Breast epithelium (tissue), 4 donors: Measurements from ENCODE around the gene WNT6. TPM values are rescaled to one million over a fixed set of nuclear protein-coding genes. Genes with fewer than 3 reads are reported as not detected.

Source experiments
- DNase-seq, 2 donors: peaks; one replicate each; pipeline ENCODE4 v3.0.0-alpha.2; 2019; ENCODE audit warnings: low spot score in 2 of 2
- H3K27ac ChIP-seq, 2 donors: fragments of 200-600 bp; sonication (generic) in 1 of 2; one replicate each; pipeline ENCODE4 v1.5.1; 2016 to 2019; ENCODE audit warnings: mild to moderate bottlenecking in 1 of 2
- H3K27me3 ChIP-seq, 2 donors: fragments of 200-600 bp; sonication (generic) in 1 of 2; one replicate each; pipeline versions ENCODE4 v1.5.1 to v1.6.0; 2017 to 2019; ENCODE audit warnings: control low read depth in 1 of 2, mild to moderate bottlenecking in 1 of 2
- H3K36me3 ChIP-seq: fragments of 200-600 bp; one replicate; pipeline ENCODE4 v1.5.1; 2019
- H3K4me1 ChIP-seq, 2 donors: fragments of 200-600 bp; sonication (generic); one replicate each; pipeline ENCODE4 v1.5.1; 2016 to 2019; ENCODE audit warnings: control low read depth in 1 of 2
- H3K4me3 ChIP-seq, 3 donors: fragments of 200-600 bp; sonication (generic); 1 replicate in 2 of 3; 2 replicates in 1 of 3; pipeline ENCODE4 v1.5.1; 2016 to 2019; ENCODE audit warnings: mild to moderate bottlenecking in 3 of 3, moderate library complexity in 2 of 3
- H3K9me3 ChIP-seq, 2 donors: fragments of 200-600 bp; sonication (generic) in 1 of 2; one replicate each; pipeline ENCODE4 v1.5.1; 2016 to 2019; ENCODE audit warnings: control low read depth in 1 of 2
- CTCF ChIP-seq, 3 donors: fragments of 450-650 bp; IDR thresholded peaks; one replicate each; pipeline ENCODE4 v1.5.1; 2016 to 2017; ENCODE audit warnings: antibody characterized with exemption in 3 of 3, mild to moderate bottlenecking in 3 of 3, moderate library complexity in 3 of 3
- POLR2A ChIP-seq: fragments of 450-650 bp; IDR thresholded peaks from one replicate; pipeline ENCODE4 v1.6.1; 2016; ENCODE audit warnings: antibody characterized with exemption, mild to moderate bottlenecking, moderate library complexity
- POLR2AphosphoS5 ChIP-seq, 3 donors: sonication (generic); formaldehyde crosslinking; IDR thresholded peaks; one replicate each; pipeline ENCODE4 v1.6.1; 2017; ENCODE audit warnings: antibody characterized with exemption in 3 of 3
- intact Hi-C: fragments of 100-400 bp; cut with DNase I; formaldehyde crosslinking; loops from one replicate; pipeline ENCODE4 v1.15.1; 2023; ENCODE audit warnings: low total_unique reads
- total RNA-seq, 3 donors: library from RNA; depleted of rRNA; stranded (reverse); fragments of >200 nt; gene quantifications; one replicate each; pipeline ENCODE4 v1.1.0, GENCODE V29; 2016

The WNT6 gene
- total RNA-seq, 3 donors from 2014 or later = 0.48 to 3.3 (median 1.3) TPM

GRCh38 chr2:218881744-218882460 is 22.3 kb downstream of the WNT6 start:
- intact Hi-C loops = no loop called here
- Histone ChIP-seq H3K4me1 (peaks cover 0 to 4% of the 10 kb centered on the region in 2 donors), H3K9me3 (no peaks in the 10 kb centered on the region), H3K4me3 (no peak overlapping the region), H3K36me3 (no peaks in the 10 kb centered on the region), H3K27me3 (peaks cover 0 to 38% of the 10 kb centered on the region in 2 donors), H3K27ac (no peak overlapping the region)
- no peak for DNase-seq
- TF ChIP-seq CTCF (IDR thresholded peaks at IDR 0.05) (no peak), POLR2A (no peak)

DNA sequence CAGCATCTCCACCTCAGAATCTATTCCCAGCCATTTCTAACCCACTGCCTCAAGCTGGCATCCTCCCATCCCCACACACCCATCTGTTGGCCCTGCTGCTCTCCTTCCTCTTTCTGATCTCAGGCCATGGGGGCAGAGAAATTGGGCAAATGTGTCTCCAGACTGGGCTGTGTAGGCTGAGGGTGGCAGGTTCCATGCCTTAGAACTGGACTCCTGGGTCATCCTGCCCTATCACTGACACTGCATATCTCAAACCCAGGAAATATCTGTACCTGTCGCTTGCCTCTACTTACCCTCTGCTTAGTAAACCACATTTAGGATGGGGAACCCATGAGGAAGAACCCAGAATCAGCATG is 22.8 kb downstream of the WNT6 start:
- no peak overlapping the region for H3K4me3 ChIP-seq
- no peak for DNase-seq
- H3K9me3 ChIP-seq = no peaks in the 10 kb centered on the region
- TF ChIP-seq POLR2A (no peak), CTCF (IDR thresholded peaks at IDR 0.05) (no peak), POLR2AphosphoS5 (IDR thresholded peaks at IDR 0.05) (no peak)
- H3K4me1 ChIP-seq = peaks cover 0 to 4% of the 10 kb centered on the region in 2 donors
- H3K27ac ChIP-seq = no peak overlapping the region
- intact Hi-C loops = no loop called here
- H3K36me3 ChIP-seq = no peaks in the 10 kb centered on the region
- peaks cover 0 to 34% of the 10 kb centered on the region in 2 donors for H3K27me3 ChIP-seq

DNA sequence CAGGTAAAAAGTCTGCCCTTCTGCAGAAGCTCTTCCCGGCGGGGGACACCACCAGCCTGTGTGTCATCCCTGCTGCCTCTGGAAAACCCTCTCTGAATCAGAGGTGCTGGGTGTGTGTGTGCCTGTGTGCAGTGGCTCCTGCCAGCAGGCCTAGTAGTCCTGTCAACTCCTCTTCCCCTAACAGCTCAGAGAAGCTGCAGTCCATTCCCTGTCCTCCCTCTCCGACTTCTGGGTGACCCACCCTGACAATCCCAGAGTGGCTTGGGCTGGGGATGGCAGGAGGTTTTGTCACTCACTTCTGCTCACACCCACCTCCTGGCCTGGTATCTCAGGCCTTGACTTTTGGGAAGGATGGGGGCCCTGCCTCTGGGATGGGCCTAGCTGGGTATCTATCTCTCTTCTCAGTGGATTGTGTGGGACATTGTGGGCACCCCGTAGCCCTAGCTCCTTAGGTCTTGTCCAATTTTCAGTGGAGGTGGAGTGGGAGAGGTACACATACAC is 23.3 kb downstream of the WNT6 start:
- no peak for DNase-seq
- Histone ChIP-seq H3K4me3 (peak overlapping the region; percentile 37 to 70 (median 49)), H3K9me3 (no peaks in the 10 kb centered on the region), H3K36me3 (no peaks in the 10 kb centered on the region), H3K27ac (peak overlapping the region; percentile 48 to 55), H3K4me1 (peaks cover 0 to 4% of the 10 kb centered on the region in 2 donors), H3K27me3 (peaks cover 0 to 29% of the 10 kb centered on the region in 2 donors)
- intact Hi-C loops = no loop called here
- no peak for TF ChIP-seq CTCF (IDR thresholded peaks at IDR 0.05)
- no peak for TF ChIP-seq POLR2AphosphoS5 (IDR thresholded peaks at IDR 0.05)
- no peak for TF ChIP-seq POLR2A

- no peak for TF ChIP-seq POLR2A
- no peak for TF ChIP-seq POLR2AphosphoS5 (IDR thresholded peaks at IDR 0.05)
- TF ChIP-seq CTCF (IDR thresholded peaks at IDR 0.05) = no peak
- Histone ChIP-seq H3K36me3 (no peaks in the 10 kb centered on the region), H3K27ac (peak overlapping the region; percentile 48 to 55), H3K27me3 (peaks cover 0 to 23% of the 10 kb centered on the region in 2 donors), H3K4me3 (peak overlapping the region; percentile 37 to 70 (median 49)), H3K9me3 (no peaks in the 10 kb centered on the region), H3K4me1 (peaks cover 0 to 4% of the 10 kb centered on the region in 2 donors)
- intact Hi-C loops = no loop called here
- DNase-seq = no peak
Measured at GRCh38 chr2:218883491-218884490, 24.2 kb downstream of the WNT6 start.
